GM23248 (cell line): ENCODE measurements around the gene AP2B1. TPM values are rescaled to one million over a fixed set of nuclear protein-coding genes. Genes with fewer than 3 reads are reported as not detected.

ENCODE experiments used
- DNase-seq: peaks from one replicate; pipeline ENCODE4 v3.0.0-alpha.2; 2015
- H2AFZ ChIP-seq: fragments of 200-600 bp; sonication (generic); 2 replicates; pipeline ENCODE4 v1.6.1; 2016; ENCODE audit warnings: antibody characterized with exemption
- H3F3A ChIP-seq: fragments of 200-600 bp; sonication (generic); 2 replicates; pipeline ENCODE4 v1.6.1; 2016; ENCODE audit warnings: mild to moderate bottlenecking, antibody characterized with exemption, mixed run types; ENCODE audit not compliant: insufficient read depth
- H3K27ac ChIP-seq: fragments of 200-600 bp; sonication (generic); 2 replicates; pipeline ENCODE4 v1.5.1; 2016; ENCODE audit warnings: mild to moderate bottlenecking
- H3K27me3 ChIP-seq: fragments of 200-600 bp; sonication (generic); replicated peaks from 2 replicates; pipeline ENCODE4 v1.6.1; 2016; ENCODE audit warnings: mild to moderate bottlenecking; ENCODE audit not compliant: insufficient read depth
- H3K36me3 ChIP-seq: fragments of 200-600 bp; sonication (generic); 2 replicates; pipeline ENCODE4 v1.6.1; 2016; ENCODE audit warnings: low read depth, mild to moderate bottlenecking
- H3K4me1 ChIP-seq: fragments of 200-600 bp; sonication (generic); 2 replicates; pipeline ENCODE4 v1.6.1; 2016; ENCODE audit warnings: mild to moderate bottlenecking; ENCODE audit not compliant: insufficient read depth
- H3K4me2 ChIP-seq: fragments of 200-600 bp; sonication (generic); one replicate; pipeline ENCODE4 v1.6.1; 2016; ENCODE audit warnings: mild to moderate bottlenecking; ENCODE audit not compliant: unreplicated experiment
- H3K4me3 ChIP-seq: fragments of 200-600 bp; sonication (generic); 2 replicates; pipeline ENCODE4 v1.5.1; 2016; ENCODE audit warnings: mild to moderate bottlenecking
- H3K79me2 ChIP-seq: fragments of 200-600 bp; sonication (generic); 2 replicates; pipeline ENCODE4 v1.6.1; 2016; ENCODE audit warnings: mild to moderate bottlenecking; ENCODE audit not compliant: insufficient read depth
- H3K9ac ChIP-seq: fragments of 200-600 bp; sonication (generic); 2 replicates; pipeline ENCODE4 v1.6.1; 2016; ENCODE audit warnings: mild to moderate bottlenecking
- H3K9me2 ChIP-seq: fragments of 200-600 bp; sonication (generic); 2 replicates; pipeline ENCODE4 v1.6.1; 2016; ENCODE audit warnings: mixed run types, mild to moderate bottlenecking, moderate library complexity; ENCODE audit not compliant: insufficient read depth
- H3K9me3 ChIP-seq: fragments of 200-600 bp; sonication (generic); one replicate; pipeline ENCODE4 v1.6.1; 2017; ENCODE audit warnings: low read depth
- H4K20me1 ChIP-seq: fragments of 200-600 bp; sonication (generic); 2 replicates; pipeline ENCODE4 v1.6.0; 2016; ENCODE audit not compliant: insufficient read depth
- EZH2 ChIP-seq: fragments of 200-600 bp; sonication (generic); IDR thresholded peaks from 2 replicates; pipeline ENCODE4 v1.6.1; 2018; ENCODE audit warnings: antibody characterized with exemption, mild to moderate bottlenecking; ENCODE audit not compliant: insufficient read depth, poor library complexity, severe bottlenecking
- EZH2phosphoT487 ChIP-seq: fragments of 200-600 bp; sonication (generic); IDR thresholded peaks from 2 replicates; pipeline ENCODE4 v1.6.1; 2018; ENCODE audit warnings: antibody characterized with exemption, moderate library complexity, mild to moderate bottlenecking, low read depth; ENCODE audit not compliant: insufficient read depth
- WGBS, 2 experiments: methylation state at CpG; one replicate each; pipeline ENCODE4 v1.1.6; 2015 to 2017; ENCODE audit warnings: low lambda C conversion rate in 2 of 2, low coverage in 1 of 2; ENCODE audit errors: missing lambda C conversion rate in 2 of 2; 5-methylcytosine and 5-hydroxymethylcytosine counted together
- in situ Hi-C: fragments of 300-500 bp; cut with MboI; formaldehyde crosslinking; loops from 2 replicates; pipeline ENCODE4 v1.15.0; 2020
- polyA plus RNA-seq: library from polyadenylated mRNA; unstranded; fragments of >200 nt; fragmentation: Nextera tagmentation; extraction: Ambion mirVana; gene quantifications from 2 replicates; pipeline ENCODE4 v1.2.1, GENCODE V29; 2016
- total RNA-seq: library from RNA; depleted of rRNA; stranded (reverse); fragments of >200 nt; shearing (Covaris generic); gene quantifications from 2 replicates; pipeline ENCODE4 v1.2.3, GENCODE V29; 2014

Gene AP2B1
- total and polyA plus RNA-seq, 2 experiments from 2014 or later: 72.4 to 85.9 TPM

- no peak for DNase-seq
- WGBS, 2 experiments: 90 to 95% methylated on average over 2 of the region's 2 CpGs
- no peaks in the 10 kb centered on the region for H3K9me2 ChIP-seq
- peaks cover 20% of the 10 kb centered on the region for H3F3A ChIP-seq
- H3K9me3 ChIP-seq: no peaks in the 10 kb centered on the region
- no peak overlapping the region for H2AFZ ChIP-seq
- peaks cover 16% of the 10 kb centered on the region for H3K4me1 ChIP-seq
- H4K20me1 ChIP-seq: no peaks in the 10 kb centered on the region
- no peaks in the 10 kb centered on the region for H3K27me3 ChIP-seq
- H3K4me3 ChIP-seq: no peak overlapping the region
- TF ChIP-seq EZH2phosphoT487: no peak
- no peak for TF ChIP-seq EZH2
- H3K36me3 ChIP-seq: peaks cover 26% of the 10 kb centered on the region
- in situ Hi-C loops: no loop called here
- H3K9ac ChIP-seq: no peak overlapping the region
- H3K4me2 ChIP-seq: no peak overlapping the region
- no peak overlapping the region for H3K27ac ChIP-seq
- H3K79me2 ChIP-seq: no peaks in the 10 kb centered on the region; the same call in 1 of the 2 replicates
Measured at GRCh38 chr17:35714988-35715387, 127.9 kb downstream of the AP2B1 start.

GRCh38 chr17:35715416-35715815 is 128.3 kb downstream of the AP2B1 start:
- H3K27me3 ChIP-seq: no peaks in the 10 kb centered on the region
- no peak for TF ChIP-seq EZH2
- TF ChIP-seq EZH2phosphoT487: no peak

GRCh38 chr17:35716173-35716572 is 129.1 kb downstream of the AP2B1 start:
- Histone ChIP-seq H3K36me3 (peaks cover 19% of the 10 kb centered on the region), H3K79me2 (no peaks in the 10 kb centered on the region; the same call in 1 of the 2 replicates), H3K9me2 (no peaks in the 10 kb centered on the region), H2AFZ (no peak overlapping the region), H3K4me3 (no peak overlapping the region), H4K20me1 (no peaks in the 10 kb centered on the region), H3K27me3 (no peaks in the 10 kb centered on the region), H3F3A (peaks cover 20% of the 10 kb centered on the region), H3K9me3 (no peaks in the 10 kb centered on the region), H3K4me2 (no peak overlapping the region), H3K9ac (no peak overlapping the region), H3K27ac (no peak overlapping the region), H3K4me1 (peaks cover 16% of the 10 kb centered on the region)
- DNase-seq: no peak
- in situ Hi-C loops: no loop called here
- TF ChIP-seq EZH2 (no peak), EZH2phosphoT487 (no peak)
- 83 to 88% methylated on average over 3 of the region's 3 CpGs for WGBS, 2 experiments

More at GRCh38 chr17:35715416-35715815, 128.3 kb downstream of the AP2B1 start:
- Histone ChIP-seq H3K79me2 (no peaks in the 10 kb centered on the region; the same call in 1 of the 2 replicates), H3K4me1 (peaks cover 16% of the 10 kb centered on the region), H4K20me1 (no peaks in the 10 kb centered on the region), H3K9me3 (no peaks in the 10 kb centered on the region), H3K4me2 (no peak overlapping the region), H3K36me3 (peaks cover 22% of the 10 kb centered on the region), H3K9me2 (no peaks in the 10 kb centered on the region), H3F3A (peaks cover 20% of the 10 kb centered on the region), H3K9ac (no peak overlapping the region), H3K27ac (no peak overlapping the region), H3K4me3 (no peak overlapping the region), H2AFZ (no peak overlapping the region)
- DNase-seq: no peak
- in situ Hi-C loops: no loop called here

GRCh38 chr17:35716897-35717465 is 129.9 kb downstream of the AP2B1 start:
- peaks cover 14% of the 10 kb centered on the region for H3K36me3 ChIP-seq
- H3K4me1 ChIP-seq: peaks cover 16% of the 10 kb centered on the region
- no peaks in the 10 kb centered on the region; the same call in 1 of the 2 replicates for H3K79me2 ChIP-seq
- no peak overlapping the region for H3K27ac ChIP-seq
- DNase-seq: no peak
- H3K4me3 ChIP-seq: no peak overlapping the region
- no peaks in the 10 kb centered on the region for H3K9me3 ChIP-seq
- no peak overlapping the region for H3K4me2 ChIP-seq
- peaks cover 20% of the 10 kb centered on the region for H3F3A ChIP-seq
- H3K9ac ChIP-seq: no peak overlapping the region
- no peaks in the 10 kb centered on the region for H3K9me2 ChIP-seq
- TF ChIP-seq EZH2phosphoT487 (no peak), EZH2 (no peak)
- H4K20me1 ChIP-seq: no peaks in the 10 kb centered on the region
- in situ Hi-C loops: no loop called here
- no peaks in the 10 kb centered on the region for H3K27me3 ChIP-seq
- H2AFZ ChIP-seq: no peak overlapping the region
- WGBS, 2 experiments: 78 to 82% methylated on average over 4 of the region's 4 CpGs
